A549 (cell line): ENCODE measurements around the gene TNS3.

Experiments used
- CBX8 ChIP-seq: fragments of 200-600 bp; sonication (generic); IDR thresholded peaks from 2 replicates; pipeline ENCODE4 v1.6.1; 2016
- CHD2 ChIP-seq: fragments of 150-350 bp; IDR thresholded peaks from 2 replicates; pipeline ENCODE4 v1.6.1; 2014; ENCODE audit warnings: low read length; ENCODE audit not compliant: partially characterized antibody
- FOSL2 ChIP-seq, 2 experiments: fragments of 450-650 bp in 1 of 2; fragments of >200 bp in 1 of 2; sonication (Bioruptor Twin) in 1 of 2; formaldehyde crosslinking; IDR thresholded peaks; 2 replicates each; pipeline versions ENCODE4 v1.5.0 to v1.6.1; 2016 to 2020; ENCODE audit warnings: mild to moderate bottlenecking in 1 of 2, moderate library complexity in 1 of 2
- POLR2A ChIP-seq: IDR thresholded peaks from 2 replicates; pipeline ENCODE4 v1.6.1; 2012; ENCODE audit warnings: mild to moderate bottlenecking, low read length
- POLR2AphosphoS2 ChIP-seq: conservative IDR thresholded peaks from 2 replicates; pipeline ENCODE4 v1.6.1; 2012; ENCODE audit warnings: low read length, improper control_type of control experiment, inconsistent platforms
- TFCP2L1 ChIP-seq: fragments of 250-450 bp; sonication (Bioruptor Pico); IDR thresholded peaks from 2 replicates; pipeline ENCODE4 v1.5.0; 2021; ENCODE audit warnings: mild to moderate bottlenecking
- TF ChIP-seq, protein P1 (sequence below): fragments of >200 bp; sonication (Bioruptor Twin); formaldehyde crosslinking; IDR thresholded peaks from 3 replicates; pipeline ENCODE4 v1.5.1; 2016

DNA sequence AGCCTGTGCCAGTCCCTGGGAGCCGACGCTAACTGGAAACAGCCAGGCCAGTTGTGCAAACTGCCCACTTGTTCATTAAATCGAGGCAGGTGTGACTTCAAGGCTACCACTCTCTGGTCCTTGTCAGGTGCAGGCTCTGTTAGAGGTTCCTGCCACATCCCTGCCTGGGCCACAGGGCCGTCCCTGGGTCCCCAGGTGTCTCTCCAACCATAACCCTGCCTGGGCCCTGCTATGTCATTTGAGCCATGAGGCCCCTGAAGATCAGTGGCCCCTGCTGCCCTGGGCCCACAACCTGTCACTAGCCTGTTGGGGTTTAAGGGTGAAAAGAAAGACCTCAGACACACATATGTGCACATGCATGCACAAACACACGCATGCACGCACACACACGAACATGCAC, 326.9 kb downstream of the TNS3 start:
- TF ChIP-seq TFCP2L1 (CRISPR knock-in tag) (no peak), POLR2A (no peak), CBX8 (no peak), POLR2AphosphoS2 (no peak), FOSL2 (IDR thresholded peaks at IDR 0.05) (no peak), FOSL2 (CRISPR knock-in tag; IDR thresholded peaks at IDR 0.05) (no peak), CHD2 (no peak)
- TF ChIP-seq, protein P1, sequence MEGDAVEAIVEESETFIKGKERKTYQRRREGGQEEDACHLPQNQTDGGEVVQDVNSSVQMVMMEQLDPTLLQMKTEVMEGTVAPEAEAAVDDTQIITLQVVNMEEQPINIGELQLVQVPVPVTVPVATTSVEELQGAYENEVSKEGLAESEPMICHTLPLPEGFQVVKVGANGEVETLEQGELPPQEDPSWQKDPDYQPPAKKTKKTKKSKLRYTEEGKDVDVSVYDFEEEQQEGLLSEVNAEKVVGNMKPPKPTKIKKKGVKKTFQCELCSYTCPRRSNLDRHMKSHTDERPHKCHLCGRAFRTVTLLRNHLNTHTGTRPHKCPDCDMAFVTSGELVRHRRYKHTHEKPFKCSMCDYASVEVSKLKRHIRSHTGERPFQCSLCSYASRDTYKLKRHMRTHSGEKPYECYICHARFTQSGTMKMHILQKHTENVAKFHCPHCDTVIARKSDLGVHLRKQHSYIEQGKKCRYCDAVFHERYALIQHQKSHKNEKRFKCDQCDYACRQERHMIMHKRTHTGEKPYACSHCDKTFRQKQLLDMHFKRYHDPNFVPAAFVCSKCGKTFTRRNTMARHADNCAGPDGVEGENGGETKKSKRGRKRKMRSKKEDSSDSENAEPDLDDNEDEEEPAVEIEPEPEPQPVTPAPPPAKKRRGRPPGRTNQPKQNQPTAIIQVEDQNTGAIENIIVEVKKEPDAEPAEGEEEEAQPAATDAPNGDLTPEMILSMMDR: no peak
